Stimulated activated naive CD8-positive, alpha-beta T cell treated with anti-CD3 and anti-CD28 coated beads, Interleukin-15, Interleukin-2, amounts not matched to agents 100 ng/mL and 50 ng/mL, for 24 hours (primary cell): ENCODE data around the gene HCST.

Experiments
- H3K27ac Mint-ChIP-seq: one replicate; pipeline ENCODE4 v1.8.0; 2021; ENCODE audit warnings: mild to moderate bottlenecking, mixed read lengths
- H3K27me3 Mint-ChIP-seq: one replicate; pipeline ENCODE4 v1.8.0; 2021; ENCODE audit warnings: mixed read lengths
- H3K36me3 Mint-ChIP-seq: one replicate; pipeline ENCODE4 v1.8.0; 2021; ENCODE audit warnings: low read depth, mixed read lengths
- H3K4me1 Mint-ChIP-seq: one replicate; pipeline ENCODE4 v1.8.0; 2021; ENCODE audit warnings: low read depth, mixed read lengths
- H3K4me3 Mint-ChIP-seq: one replicate; pipeline ENCODE4 v1.8.0; 2021; ENCODE audit warnings: mild to moderate bottlenecking, mixed read lengths
- H3K9me3 Mint-ChIP-seq: one replicate; pipeline ENCODE4 v1.8.0; 2021; ENCODE audit warnings: mixed read lengths

Gene HCST

GRCh38 chr19:35932291-35932936 lies 30.1 kb downstream of the HCST start:
- H3K27me3 Mint-ChIP-seq: no peaks in the 10 kb centered on the region
- no peaks in the 10 kb centered on the region for H3K36me3 Mint-ChIP-seq
- peaks cover 41% of the 10 kb centered on the region for H3K4me1 Mint-ChIP-seq
- no peak overlapping the region for H3K27ac Mint-ChIP-seq
- H3K9me3 Mint-ChIP-seq: no peaks in the 10 kb centered on the region
- no peak overlapping the region for H3K4me3 Mint-ChIP-seq

GRCh38 chr19:35935911-35936737 lies 33.8 kb downstream of the HCST start, which contains the start of gene LRFN3:
Gene LRFN3 (plus strand): TSS chr19:35936374. CDS start chr19:35939426, 3,052 bp downstream.
- Mint-ChIP-seq H3K4me3 (peak within 1 kb of the TSS; percentile 83), H3K27me3 (no peaks in the 10 kb centered on the region), H3K36me3 (no peaks in the 10 kb centered on the region), H3K4me1 (peaks cover 35% of the 10 kb centered on the region), H3K27ac (peak within 1 kb of the TSS; percentile 54), H3K9me3 (no peaks in the 10 kb centered on the region)

GRCh38 chr19:35936738-35937268 lies 34.5 kb downstream of the HCST start:
- H3K4me1 Mint-ChIP-seq: peaks cover 29% of the 10 kb centered on the region
- H3K9me3 Mint-ChIP-seq: no peaks in the 10 kb centered on the region
- H3K4me3 Mint-ChIP-seq: peak overlapping the region; percentile 73
- no peaks in the 10 kb centered on the region for H3K27me3 Mint-ChIP-seq
- no peak overlapping the region for H3K27ac Mint-ChIP-seq
- no peaks in the 10 kb centered on the region for H3K36me3 Mint-ChIP-seq

- no peaks in the 10 kb centered on the region for H3K36me3 Mint-ChIP-seq
- H3K9me3 Mint-ChIP-seq: no peaks in the 10 kb centered on the region
- H3K4me1 Mint-ChIP-seq: peaks cover 24% of the 10 kb centered on the region
- H3K27me3 Mint-ChIP-seq: no peaks in the 10 kb centered on the region
- peak overlapping the region; percentile 73 for H3K4me3 Mint-ChIP-seq
- H3K27ac Mint-ChIP-seq: no peak overlapping the region
Observed at GRCh38 chr19:35937345-35938281, 35.3 kb downstream of the HCST start.

GRCh38 chr19:35938282-35939224 lies 36.2 kb downstream of the HCST start:
- H3K4me1 Mint-ChIP-seq: peaks cover 24% of the 10 kb centered on the region
- H3K36me3 Mint-ChIP-seq: no peaks in the 10 kb centered on the region
- H3K4me3 Mint-ChIP-seq: peak overlapping the region; percentile 73
- H3K27ac Mint-ChIP-seq: no peak overlapping the region
- no peaks in the 10 kb centered on the region for H3K27me3 Mint-ChIP-seq
- H3K9me3 Mint-ChIP-seq: no peaks in the 10 kb centered on the region

- H3K4me3 Mint-ChIP-seq: no peak overlapping the region
- H3K36me3 Mint-ChIP-seq: peaks cover 4% of the 10 kb centered on the region
- no peak overlapping the region for H3K27ac Mint-ChIP-seq
- peaks cover 24% of the 10 kb centered on the region for H3K4me1 Mint-ChIP-seq
- H3K9me3 Mint-ChIP-seq: no peaks in the 10 kb centered on the region
- H3K27me3 Mint-ChIP-seq: no peaks in the 10 kb centered on the region
Observed at GRCh38 chr19:35939307-35940077, 37.2 kb downstream of the HCST start.

- Mint-ChIP-seq H3K4me3 (no peak overlapping the region), H3K9me3 (no peaks in the 10 kb centered on the region), H3K36me3 (peaks cover 4% of the 10 kb centered on the region), H3K27ac (no peak overlapping the region), H3K4me1 (peaks cover 24% of the 10 kb centered on the region), H3K27me3 (no peaks in the 10 kb centered on the region)
Observed at GRCh38 chr19:35940078-35940775, 37.9 kb downstream of the HCST start.

GRCh38 chr19:35940839-35941238 lies 38.5 kb downstream of the HCST start:
- Mint-ChIP-seq H3K4me3 (no peak overlapping the region), H3K4me1 (peaks cover 23% of the 10 kb centered on the region), H3K9me3 (no peaks in the 10 kb centered on the region), H3K36me3 (peaks cover 4% of the 10 kb centered on the region), H3K27me3 (no peaks in the 10 kb centered on the region), H3K27ac (no peak overlapping the region)

GRCh38 chr19:35942235-35942634 lies 39.9 kb downstream of the HCST start:
- H3K4me1 Mint-ChIP-seq: peaks cover 16% of the 10 kb centered on the region
- H3K27ac Mint-ChIP-seq: no peak overlapping the region
- no peaks in the 10 kb centered on the region for H3K9me3 Mint-ChIP-seq
- peaks cover 4% of the 10 kb centered on the region for H3K36me3 Mint-ChIP-seq
- no peak overlapping the region for H3K4me3 Mint-ChIP-seq
- no peaks in the 10 kb centered on the region for H3K27me3 Mint-ChIP-seq

- no peaks in the 10 kb centered on the region for H3K9me3 Mint-ChIP-seq
- no peak overlapping the region for H3K4me3 Mint-ChIP-seq
- H3K27ac Mint-ChIP-seq: peak overlapping the region; percentile 22
- H3K27me3 Mint-ChIP-seq: no peaks in the 10 kb centered on the region
- H3K4me1 Mint-ChIP-seq: peaks cover 3% of the 10 kb centered on the region
- H3K36me3 Mint-ChIP-seq: peaks cover 4% of the 10 kb centered on the region
Observed at GRCh38 chr19:35943321-35944301, 41.3 kb downstream of the HCST start.

GRCh38 chr19:35944556-35944955 lies 42.2 kb downstream of the HCST start:
- H3K27me3 Mint-ChIP-seq: no peaks in the 10 kb centered on the region
- no peak overlapping the region for H3K4me3 Mint-ChIP-seq
- no peak overlapping the region for H3K27ac Mint-ChIP-seq
- no peaks in the 10 kb centered on the region for H3K4me1 Mint-ChIP-seq
- peaks cover 4% of the 10 kb centered on the region for H3K36me3 Mint-ChIP-seq
- H3K9me3 Mint-ChIP-seq: no peaks in the 10 kb centered on the region
